ENCODE data around the gene STPG2.

Gene STPG2

DNA sequence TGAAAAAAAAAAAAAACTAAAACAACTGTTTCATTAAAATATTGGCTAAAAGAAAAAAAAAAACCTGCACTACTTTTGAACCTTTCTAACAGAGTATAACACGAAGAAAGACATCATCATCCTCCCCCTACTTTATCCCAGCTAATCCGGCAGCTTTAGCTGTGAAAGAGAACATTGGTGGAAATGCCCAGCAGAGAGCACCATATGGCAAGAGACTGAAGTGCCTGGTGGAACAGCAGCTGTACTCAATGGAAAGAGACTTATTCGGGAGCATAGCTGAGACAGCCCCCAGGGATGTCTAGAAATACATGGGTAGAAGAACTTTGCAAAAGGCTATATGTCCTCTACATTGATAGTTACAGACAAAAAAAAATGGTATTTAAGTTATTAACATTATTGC is 30.3 kb downstream of the STPG2 start:
- peaks cover 8% of the 10 kb centered on the region for H3K9me3 Mint-ChIP-seq
- H3K27ac Mint-ChIP-seq, result no peak overlapping the region
- no peaks in the 10 kb centered on the region for H3K27me3 Mint-ChIP-seq
- no peaks in the 10 kb centered on the region for H3K36me3 Mint-ChIP-seq (ENCODE audit: low read depth)
- no peak overlapping the region for H3K4me3 Mint-ChIP-seq
- H3K4me1 Mint-ChIP-seq (ENCODE audit: low read depth), result no peaks in the 10 kb centered on the region

GRCh38 chr4:98110929-98111328 is 32.3 kb downstream of the STPG2 start:
- Mint-ChIP-seq H3K4me3 (no peak overlapping the region), H3K27ac (no peak overlapping the region), H3K27me3 (no peaks in the 10 kb centered on the region), H3K9me3 (no peaks in the 10 kb centered on the region), H3K4me1 (ENCODE audit: low read depth) (no peaks in the 10 kb centered on the region), H3K36me3 (ENCODE audit: low read depth) (no peaks in the 10 kb centered on the region)

- Mint-ChIP-seq H3K27ac (no peak overlapping the region), H3K27me3 (no peaks in the 10 kb centered on the region), H3K36me3 (ENCODE audit: low read depth) (no peaks in the 10 kb centered on the region), H3K4me3 (no peak overlapping the region), H3K9me3 (no peaks in the 10 kb centered on the region), H3K4me1 (ENCODE audit: low read depth) (no peaks in the 10 kb centered on the region)
These were observed 33.1 kb downstream of the STPG2 start for GRCh38 chr4:98110214-98110613.

GRCh38 chr4:98102660-98103059 is 40.6 kb downstream of the STPG2 start:
- no peaks in the 10 kb centered on the region for H3K4me1 Mint-ChIP-seq (ENCODE audit: low read depth)
- no peaks in the 10 kb centered on the region for H3K9me3 Mint-ChIP-seq
- H3K36me3 Mint-ChIP-seq (ENCODE audit: low read depth), result no peaks in the 10 kb centered on the region
- peaks cover 9% of the 10 kb centered on the region for H3K27me3 Mint-ChIP-seq
- H3K27ac Mint-ChIP-seq, result no peak overlapping the region
- no peak overlapping the region for H3K4me3 Mint-ChIP-seq

- no peak overlapping the region for H3K4me3 Mint-ChIP-seq
- H3K27me3 Mint-ChIP-seq, result peaks cover 9% of the 10 kb centered on the region
- H3K9me3 Mint-ChIP-seq, result no peaks in the 10 kb centered on the region
- H3K27ac Mint-ChIP-seq, result no peak overlapping the region
- no peaks in the 10 kb centered on the region for H3K4me1 Mint-ChIP-seq (ENCODE audit: low read depth)
- no peaks in the 10 kb centered on the region for H3K36me3 Mint-ChIP-seq (ENCODE audit: low read depth)
These were observed 41.3 kb downstream of the STPG2 start for GRCh38 chr4:98101988-98102387.

GRCh38 chr4:98098764-98099163 is 44.5 kb downstream of the STPG2 start:
- no peaks in the 10 kb centered on the region for H3K4me1 Mint-ChIP-seq (ENCODE audit: low read depth)
- peaks cover 4% of the 10 kb centered on the region for H3K27me3 Mint-ChIP-seq
- peaks cover 5% of the 10 kb centered on the region for H3K36me3 Mint-ChIP-seq (ENCODE audit: low read depth)
- H3K9me3 Mint-ChIP-seq, result peaks cover 9% of the 10 kb centered on the region
- no peak overlapping the region for H3K27ac Mint-ChIP-seq
- H3K4me3 Mint-ChIP-seq, result no peak overlapping the region

DNA sequence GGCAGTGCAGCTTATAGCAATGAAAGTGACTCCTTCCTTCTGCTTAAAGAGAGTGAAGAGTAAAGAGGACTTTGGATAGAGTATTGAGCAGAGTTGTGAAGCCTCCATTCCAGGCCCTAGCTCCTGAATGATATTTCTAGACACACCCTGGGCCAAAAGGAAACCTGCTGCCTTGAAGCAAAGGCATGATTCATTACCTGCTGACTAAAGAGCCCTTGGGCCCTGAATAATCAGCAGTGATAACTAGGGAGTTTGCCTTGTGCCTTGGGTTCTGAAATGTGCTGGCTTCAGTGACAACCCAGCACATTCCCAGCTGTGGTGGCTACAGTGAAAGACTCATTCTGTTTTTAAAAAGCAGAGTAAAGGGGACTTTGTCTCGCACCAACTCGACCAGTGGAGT is 49.2 kb downstream of the STPG2 start:
- H3K9me3 Mint-ChIP-seq, result peaks cover 9% of the 10 kb centered on the region
- H3K4me1 Mint-ChIP-seq (ENCODE audit: low read depth), result no peaks in the 10 kb centered on the region
- no peak overlapping the region for H3K27ac Mint-ChIP-seq

DNA sequence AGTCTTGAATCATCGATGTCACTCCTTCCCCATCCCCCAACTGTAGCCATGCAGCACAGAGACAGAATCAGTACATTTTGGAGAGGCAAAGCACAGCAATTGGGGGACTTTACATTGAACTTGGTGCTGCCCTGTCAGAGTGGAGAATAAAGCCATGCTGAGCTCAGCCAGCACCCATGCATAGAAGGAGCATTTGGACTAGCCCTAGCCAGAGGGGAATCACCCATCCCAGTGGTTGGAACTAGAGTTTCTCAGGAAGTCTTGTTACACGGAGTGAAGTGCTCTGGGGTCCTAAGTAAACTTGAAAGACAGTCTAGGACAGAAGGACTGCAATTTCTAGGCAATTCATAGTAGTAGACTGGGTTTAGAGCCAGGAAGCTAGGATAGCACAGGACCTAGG is 49.6 kb downstream of the STPG2 start:
- H3K9me3 Mint-ChIP-seq, result peaks cover 9% of the 10 kb centered on the region
- no peak overlapping the region for H3K27ac Mint-ChIP-seq
- H3K4me3 Mint-ChIP-seq, result no peak overlapping the region
- no peaks in the 10 kb centered on the region for H3K4me1 Mint-ChIP-seq (ENCODE audit: low read depth)
- peaks cover 5% of the 10 kb centered on the region for H3K36me3 Mint-ChIP-seq (ENCODE audit: low read depth)
- peaks cover 5% of the 10 kb centered on the region for H3K27me3 Mint-ChIP-seq

More for the DNA sequence above, 49.2 kb downstream of the STPG2 start:
- Mint-ChIP-seq H3K27me3 (peaks cover 5% of the 10 kb centered on the region), H3K4me3 (no peak overlapping the region), H3K36me3 (ENCODE audit: low read depth) (peaks cover 5% of the 10 kb centered on the region)

- Mint-ChIP-seq H3K9me3 (peaks cover 9% of the 10 kb centered on the region), H3K4me1 (ENCODE audit: low read depth) (no peaks in the 10 kb centered on the region), H3K27ac (no peak overlapping the region), H3K4me3 (no peak overlapping the region), H3K36me3 (ENCODE audit: low read depth) (peaks cover 5% of the 10 kb centered on the region), H3K27me3 (peaks cover 5% of the 10 kb centered on the region)
These were observed 50.3 kb downstream of the STPG2 start for GRCh38 chr4:98092833-98093439.

DNA sequence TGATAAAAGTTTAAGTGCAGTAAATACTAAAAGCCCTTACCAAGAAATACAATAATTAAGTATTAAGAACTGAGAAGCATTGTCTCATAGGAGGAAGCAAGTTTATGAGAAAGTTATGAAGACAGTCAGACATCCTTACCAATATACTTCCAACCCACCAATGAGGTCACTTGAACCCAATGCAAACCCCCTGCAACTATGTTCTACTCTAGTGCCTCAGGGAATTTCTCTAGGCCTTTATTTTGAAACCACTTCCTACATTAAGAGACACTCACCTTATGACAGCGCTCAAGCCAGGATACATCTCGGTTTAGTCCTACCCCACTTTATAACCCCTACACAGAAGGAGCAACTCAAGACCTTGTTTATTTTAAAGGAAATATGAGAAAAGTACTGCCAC is 61.3 kb downstream of the STPG2 start:
- Mint-ChIP-seq H3K27me3 (no peaks in the 10 kb centered on the region), H3K4me1 (ENCODE audit: low read depth) (no peaks in the 10 kb centered on the region), H3K36me3 (ENCODE audit: low read depth) (no peaks in the 10 kb centered on the region), H3K27ac (no peak overlapping the region), H3K4me3 (no peak overlapping the region), H3K9me3 (no peaks in the 10 kb centered on the region)

DNA sequence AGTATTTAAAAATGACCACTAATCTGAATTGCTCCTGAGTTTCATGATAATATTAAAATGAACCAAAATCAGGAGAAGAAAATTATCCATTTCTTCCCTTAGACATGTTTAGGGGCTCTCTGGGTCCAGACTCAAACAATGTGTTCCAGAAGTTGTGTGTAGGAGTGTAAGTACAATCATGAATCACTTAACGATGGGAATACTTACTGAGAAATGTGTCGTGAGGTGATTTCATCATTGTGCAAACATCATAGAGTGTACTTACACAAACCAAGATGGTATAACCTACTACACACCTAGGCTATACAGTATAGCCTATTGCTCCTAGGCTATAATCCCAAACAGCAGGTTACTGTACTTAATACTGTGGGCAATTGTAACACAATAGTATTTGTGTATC is 74.8 kb downstream of the STPG2 start:
- no peaks in the 10 kb centered on the region for H3K36me3 Mint-ChIP-seq (ENCODE audit: low read depth)
- H3K27ac Mint-ChIP-seq, result no peak overlapping the region
- H3K4me3 Mint-ChIP-seq, result no peak overlapping the region
- peaks cover 3% of the 10 kb centered on the region for H3K27me3 Mint-ChIP-seq
- H3K9me3 Mint-ChIP-seq, result peaks cover 10% of the 10 kb centered on the region
- H3K4me1 Mint-ChIP-seq (ENCODE audit: low read depth), result no peaks in the 10 kb centered on the region

DNA sequence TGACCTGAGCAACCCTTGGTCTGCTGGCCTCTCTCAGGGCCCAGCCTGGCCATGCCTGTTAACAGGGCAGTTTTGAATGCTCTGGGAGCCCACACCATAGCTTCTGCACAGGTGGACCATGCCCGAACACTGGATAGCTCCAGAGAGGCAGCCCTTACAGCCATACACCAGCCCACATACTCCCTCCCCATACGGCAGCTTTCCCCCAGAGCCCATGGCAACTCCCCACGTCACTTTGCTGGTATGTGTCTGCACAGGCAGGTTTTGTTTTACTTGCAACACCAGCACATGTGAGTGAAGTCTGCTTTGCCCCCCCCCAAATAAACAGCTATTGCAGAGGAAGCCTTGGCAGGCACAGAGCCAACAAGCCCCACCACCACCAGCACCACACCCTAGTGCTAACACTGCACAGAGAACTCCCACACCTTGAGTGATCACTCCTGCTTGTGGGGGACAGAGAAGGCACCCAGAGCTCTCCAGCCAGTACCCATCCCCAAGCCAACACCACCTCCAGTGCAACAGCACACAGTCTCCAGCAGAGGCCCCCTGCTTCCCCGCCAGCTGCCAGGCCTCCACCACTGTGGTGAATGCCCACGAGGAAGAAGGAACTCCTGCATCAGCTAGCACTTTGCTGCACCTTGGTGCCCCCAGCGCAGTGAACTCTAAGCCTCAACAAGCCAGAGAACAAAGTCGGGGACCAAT is 87.3 kb downstream of the STPG2 start:
- Mint-ChIP-seq H3K36me3 (ENCODE audit: low read depth) (no peaks in the 10 kb centered on the region), H3K27ac (no peak overlapping the region), H3K4me1 (ENCODE audit: low read depth) (no peaks in the 10 kb centered on the region), H3K9me3 (peaks cover 20% of the 10 kb centered on the region), H3K27me3 (peaks cover 4% of the 10 kb centered on the region), H3K4me3 (no peak overlapping the region)

- H3K36me3 Mint-ChIP-seq (ENCODE audit: low read depth), result no peaks in the 10 kb centered on the region
- H3K27ac Mint-ChIP-seq, result no peak overlapping the region
- no peaks in the 10 kb centered on the region for H3K27me3 Mint-ChIP-seq
- no peak overlapping the region for H3K4me3 Mint-ChIP-seq
- no peaks in the 10 kb centered on the region for H3K4me1 Mint-ChIP-seq (ENCODE audit: low read depth)
- peaks cover 5% of the 10 kb centered on the region for H3K9me3 Mint-ChIP-seq
These were observed 96.6 kb downstream of the STPG2 start for GRCh38 chr4:98046665-98047064.

GRCh38 chr4:98030059-98030458 is 113.2 kb downstream of the STPG2 start:
- Mint-ChIP-seq H3K27me3 (no peaks in the 10 kb centered on the region), H3K4me1 (ENCODE audit: low read depth) (no peaks in the 10 kb centered on the region), H3K9me3 (peaks cover 16% of the 10 kb centered on the region), H3K4me3 (no peak overlapping the region), H3K36me3 (ENCODE audit: low read depth) (no peaks in the 10 kb centered on the region), H3K27ac (no peak overlapping the region)

DNA sequence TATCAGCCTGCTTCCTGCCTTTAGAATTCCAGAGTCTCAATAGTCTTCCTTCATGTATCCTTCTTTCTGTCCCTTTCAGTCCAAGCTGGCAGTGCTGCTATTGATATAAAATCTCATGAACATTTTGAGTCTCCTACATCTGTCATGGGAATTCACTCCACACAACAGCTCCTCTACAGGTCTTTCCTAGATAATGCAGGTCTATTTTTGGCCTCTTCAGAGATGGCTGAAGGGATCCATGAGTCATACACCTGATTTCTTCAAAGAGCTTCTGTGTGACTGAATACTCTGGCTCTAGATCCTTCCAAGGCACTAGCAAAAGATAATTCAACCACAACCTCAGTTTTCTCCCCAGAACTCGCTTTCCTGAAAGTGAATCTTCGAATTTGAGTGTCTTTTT is 115.4 kb downstream of the STPG2 start:
- no peaks in the 10 kb centered on the region for H3K27me3 Mint-ChIP-seq
- H3K9me3 Mint-ChIP-seq, result peaks cover 13% of the 10 kb centered on the region
- H3K27ac Mint-ChIP-seq, result no peak overlapping the region
- H3K36me3 Mint-ChIP-seq (ENCODE audit: low read depth), result peaks cover 3% of the 10 kb centered on the region
- H3K4me3 Mint-ChIP-seq, result no peak overlapping the region
- H3K4me1 Mint-ChIP-seq (ENCODE audit: low read depth), result no peaks in the 10 kb centered on the region

- H3K27ac Mint-ChIP-seq, result no peak overlapping the region
- H3K36me3 Mint-ChIP-seq (ENCODE audit: low read depth), result peaks cover 3% of the 10 kb centered on the region
- H3K27me3 Mint-ChIP-seq, result no peaks in the 10 kb centered on the region
- H3K4me1 Mint-ChIP-seq (ENCODE audit: low read depth), result no peaks in the 10 kb centered on the region
- no peak overlapping the region for H3K4me3 Mint-ChIP-seq
- H3K9me3 Mint-ChIP-seq, result peaks cover 6% of the 10 kb centered on the region
These were observed 116.9 kb downstream of the STPG2 start for GRCh38 chr4:98026362-98026761.
